GM12878 (cell line): ENCODE measurements around the gene LMOD1. TPM values are rescaled to one million over a fixed set of nuclear protein-coding genes. Genes with fewer than 3 reads are reported as not detected.

ENCODE experiments used
- ATF3 ChIP-seq: IDR thresholded peaks from 2 replicates; pipeline ENCODE4 v1.6.1; 2011; ENCODE audit warnings: low read depth, mild to moderate bottlenecking, low read length, moderate library complexity, borderline replicate concordance; ENCODE audit errors: extremely low read depth
- ATF7 ChIP-seq: fragments of 450-650 bp; IDR thresholded peaks from 2 replicates; pipeline ENCODE4 v1.6.1; 2016; ENCODE audit warnings: low read depth, mild to moderate bottlenecking
- BCLAF1 ChIP-seq: fragments of 450-650 bp; IDR thresholded peaks from 2 replicates; pipeline ENCODE4 v1.6.1; 2017; ENCODE audit warnings: antibody characterized with exemption, mild to moderate bottlenecking, moderate library complexity
- BMI1 ChIP-seq: fragments of 450-650 bp; IDR thresholded peaks from 2 replicates; pipeline ENCODE4 v1.6.1; 2016; ENCODE audit warnings: mild to moderate bottlenecking, moderate library complexity, borderline replicate concordance
- CHD2 ChIP-seq: IDR thresholded peaks from 2 replicates; pipeline ENCODE4 v1.6.1; 2011; ENCODE audit warnings: low read depth, low read length, improper control_type of control experiment, borderline replicate concordance
- CREB1 ChIP-seq: IDR thresholded peaks from 2 replicates; pipeline ENCODE4 v1.6.1; 2012; ENCODE audit warnings: low read depth, mild to moderate bottlenecking, inconsistent platforms
- FOS ChIP-seq: IDR thresholded peaks from 3 replicates; pipeline ENCODE4 v1.6.1; 2011; ENCODE audit warnings: borderline replicate concordance; ENCODE audit not compliant: insufficient read length; ENCODE audit errors: extremely low read depth
- FOXM1 ChIP-seq: IDR thresholded peaks from 2 replicates; pipeline ENCODE4 v1.6.1; 2012; ENCODE audit warnings: low read depth, mild to moderate bottlenecking, inconsistent platforms, low read length, moderate library complexity
- IKZF1 ChIP-seq: fragments of 450-650 bp; conservative IDR thresholded peaks from 2 replicates; pipeline ENCODE4 v1.6.1; 2017; ENCODE audit warnings: antibody characterized with exemption, mild to moderate bottlenecking
- NR2C2 ChIP-seq: IDR thresholded peaks from 2 replicates; pipeline ENCODE4 v1.6.1; 2011; ENCODE audit warnings: borderline replicate concordance, low read depth; ENCODE audit not compliant: control insufficient read depth, insufficient read length
- POLR2AphosphoS2 ChIP-seq: IDR thresholded peaks from 2 replicates; pipeline ENCODE4 v1.6.1; 2011; ENCODE audit warnings: low read depth, mild to moderate bottlenecking, low read length, improper control_type of control experiment, moderate library complexity
- SRF ChIP-seq, 2 experiments: IDR thresholded peaks; 2 replicates each; pipeline ENCODE4 v1.6.1; 2011; ENCODE audit warnings: low read depth in 2 of 2, low read length in 2 of 2, mild to moderate bottlenecking in 1 of 2, moderate library complexity in 1 of 2
- TARDBP ChIP-seq: IDR thresholded peaks from 2 replicates; pipeline ENCODE4 v1.6.1; 2016; ENCODE audit warnings: borderline replicate concordance
- WRNIP1 ChIP-seq: IDR thresholded peaks from 2 replicates; pipeline ENCODE4 v1.6.1; 2011; ENCODE audit warnings: low read depth, low read length, improper control_type of control experiment, borderline replicate concordance
- YBX1 ChIP-seq: fragments of 450-650 bp; IDR thresholded peaks from 2 replicates; pipeline ENCODE4 v1.6.1; 2016; ENCODE audit warnings: antibody characterized with exemption
- ZBTB40 ChIP-seq: fragments of 450-650 bp; IDR thresholded peaks from 2 replicates; pipeline ENCODE4 v1.6.1; 2016; ENCODE audit warnings: mild to moderate bottlenecking, moderate library complexity, borderline replicate concordance
- ZNF24 ChIP-seq: fragments of 450-650 bp; IDR thresholded peaks from 2 replicates; pipeline ENCODE4 v1.6.1; 2017; ENCODE audit warnings: antibody characterized with exemption, mild to moderate bottlenecking
- ZNF622 ChIP-seq: fragments of 450-650 bp; IDR thresholded peaks from 2 replicates; pipeline ENCODE4 v1.6.1; 2017; ENCODE audit warnings: mild to moderate bottlenecking, inconsistent platforms
- polyA plus RNA-seq, 11 experiments: library from polyadenylated mRNA; depleted of rRNA in 4 of 11; unstranded in 6 of 11; stranded (reverse) in 5 of 11; fragments of >200 nt; fragmentation: Nextera tagmentation in 4 of 11; fragmentation: Illumina TruSeq in 1 of 11; extraction: Ambion mirVana in 4 of 11; extraction: Trizol in 1 of 11; gene quantifications; 1 replicate in 1 of 11; 2 replicates in 10 of 11; pipeline versions ENCODE4 v1.2.1 to v1.2.3, GENCODE V29; 2011 to 2016; ENCODE audit warnings: inconsistent platforms in 2 of 11, missing spikeins in 2 of 11, low read depth in 1 of 11
- total RNA-seq, 4 experiments: library from RNA; depleted of rRNA in 3 of 4; stranded (reverse); fragments of >200 nt in 3 of 4; fragmentation: Illumina TruSeq in 1 of 4; extraction: Trizol in 1 of 4; gene quantifications; 2 replicates each; pipeline versions ENCODE4 v1.2.1 to v1.2.3, GENCODE V29; 2013 to 2021
- TF ChIP-seq, protein P1 (sequence below), 3 experiments: IDR thresholded peaks in 2 of 3; conservative IDR thresholded peaks in 1 of 3; 2 replicates each; pipeline ENCODE4 v1.5.1; 2011; ENCODE audit warnings: low read depth in 3 of 3, low read length in 3 of 3, mild to moderate bottlenecking in 3 of 3, control low read depth in 2 of 3, moderate library complexity in 2 of 3, inconsistent platforms in 1 of 3, mixed read lengths in 1 of 3; ENCODE audit not compliant: control insufficient read depth in 2 of 3, insufficient read depth in 1 of 3; ENCODE audit errors: extremely low read depth in 1 of 3
- TF ChIP-seq, protein P2 (sequence below): fragments of 450-650 bp; IDR thresholded peaks from 2 replicates; pipeline ENCODE4 v1.6.1; 2014; ENCODE audit warnings: mild to moderate bottlenecking

Gene LMOD1
- total and polyA plus RNA-seq, 10 of the 15 experiments (the other 5 are each of a cell fraction or from before 2014, with no cell fraction given), result 0.15 TPM; not detected in 9

GRCh38 chr1:201882665-201883132, 63.6 kb downstream of the LMOD1 start (continued):
- TF ChIP-seq ZBTB40, result no peak
- TF ChIP-seq YBX1, result no peak
- TF ChIP-seq TARDBP, result no peak
- peak; percentile 96 for TF ChIP-seq CREB1
- no peak for TF ChIP-seq IKZF1
- no peak for TF ChIP-seq ZNF24
- TF ChIP-seq CHD2, result no peak
- no peak for TF ChIP-seq WRNIP1
- TF ChIP-seq BCLAF1, result no peak
- no peak for TF ChIP-seq ZNF622
- no peak for TF ChIP-seq NR2C2
- no peak for TF ChIP-seq BMI1
- no peak for TF ChIP-seq FOS
- TF ChIP-seq FOXM1, result no peak
- TF ChIP-seq ATF7, result peak; percentile 55; the same call in 1 of the 2 replicates
- no peak for TF ChIP-seq POLR2AphosphoS2
- TF ChIP-seq SRF (IDR thresholded peaks at IDR 0.05; ENCODE audit: low read depth in 2 of 2, low read length in 2 of 2), result peak; percentile 50 to 86; a peak in 3 of 4 replicates
- TF ChIP-seq, protein P1, sequence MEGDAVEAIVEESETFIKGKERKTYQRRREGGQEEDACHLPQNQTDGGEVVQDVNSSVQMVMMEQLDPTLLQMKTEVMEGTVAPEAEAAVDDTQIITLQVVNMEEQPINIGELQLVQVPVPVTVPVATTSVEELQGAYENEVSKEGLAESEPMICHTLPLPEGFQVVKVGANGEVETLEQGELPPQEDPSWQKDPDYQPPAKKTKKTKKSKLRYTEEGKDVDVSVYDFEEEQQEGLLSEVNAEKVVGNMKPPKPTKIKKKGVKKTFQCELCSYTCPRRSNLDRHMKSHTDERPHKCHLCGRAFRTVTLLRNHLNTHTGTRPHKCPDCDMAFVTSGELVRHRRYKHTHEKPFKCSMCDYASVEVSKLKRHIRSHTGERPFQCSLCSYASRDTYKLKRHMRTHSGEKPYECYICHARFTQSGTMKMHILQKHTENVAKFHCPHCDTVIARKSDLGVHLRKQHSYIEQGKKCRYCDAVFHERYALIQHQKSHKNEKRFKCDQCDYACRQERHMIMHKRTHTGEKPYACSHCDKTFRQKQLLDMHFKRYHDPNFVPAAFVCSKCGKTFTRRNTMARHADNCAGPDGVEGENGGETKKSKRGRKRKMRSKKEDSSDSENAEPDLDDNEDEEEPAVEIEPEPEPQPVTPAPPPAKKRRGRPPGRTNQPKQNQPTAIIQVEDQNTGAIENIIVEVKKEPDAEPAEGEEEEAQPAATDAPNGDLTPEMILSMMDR (IDR thresholded peaks at IDR 0.05 in 2 of 3, conservative IDR thresholded peaks at IDR 0.05 in 1 of 3; ENCODE audit: control insufficient read depth in 2 of 3, extremely low read depth in 1 of 3, insufficient read depth in 1 of 3, low read depth in 3 of 3, low read length in 3 of 3), result peak in 2 of 3 experiments; percentile 4 to 28; a peak in 2 of 6 replicates
- TF ChIP-seq ATF3, result no peak
- TF ChIP-seq, protein P2, sequence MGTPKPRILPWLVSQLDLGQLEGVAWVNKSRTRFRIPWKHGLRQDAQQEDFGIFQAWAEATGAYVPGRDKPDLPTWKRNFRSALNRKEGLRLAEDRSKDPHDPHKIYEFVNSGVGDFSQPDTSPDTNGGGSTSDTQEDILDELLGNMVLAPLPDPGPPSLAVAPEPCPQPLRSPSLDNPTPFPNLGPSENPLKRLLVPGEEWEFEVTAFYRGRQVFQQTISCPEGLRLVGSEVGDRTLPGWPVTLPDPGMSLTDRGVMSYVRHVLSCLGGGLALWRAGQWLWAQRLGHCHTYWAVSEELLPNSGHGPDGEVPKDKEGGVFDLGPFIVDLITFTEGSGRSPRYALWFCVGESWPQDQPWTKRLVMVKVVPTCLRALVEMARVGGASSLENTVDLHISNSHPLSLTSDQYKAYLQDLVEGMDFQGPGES, result no peak
